ENCODE results near the gene JCHAIN.

Gene JCHAIN

GRCh38 chr4:70637239-70637913, 28.9 kb downstream of the JCHAIN start:
- Histone ChIP-seq H3K27me3 (ENCODE audit: control insufficient read depth, insufficient read depth, low read length) (no peaks in the 10 kb centered on the region), H3K4me3 (ENCODE audit: low read depth, low read length) (no peak overlapping the region)

GRCh38 chr4:70634482-70634881, 31.8 kb downstream of the JCHAIN start:
- H3K27me3 ChIP-seq (ENCODE audit: control insufficient read depth, insufficient read depth, low read length) = no peaks in the 10 kb centered on the region
- no peak overlapping the region for H3K27ac ChIP-seq (ENCODE audit: low read depth, low read length)
- no peaks in the 10 kb centered on the region for H3K4me1 ChIP-seq (ENCODE audit: control insufficient read depth, insufficient read depth, low read length)
- H3K36me3 ChIP-seq (ENCODE audit: control insufficient read depth, insufficient read depth, low read length) = no peaks in the 10 kb centered on the region
- no peaks in the 10 kb centered on the region for H3K9me3 ChIP-seq (ENCODE audit: control insufficient read depth, insufficient read depth, low read length)
- no peak overlapping the region for H3K4me3 ChIP-seq (ENCODE audit: low read depth, low read length)
- no peak overlapping the region for H3K9ac ChIP-seq (ENCODE audit: low read depth, low read length)

More at GRCh38 chr4:70637239-70637913, 28.9 kb downstream of the JCHAIN start:
- Histone ChIP-seq H3K9me3 (ENCODE audit: control insufficient read depth, insufficient read depth, low read length) (no peaks in the 10 kb centered on the region), H3K4me1 (ENCODE audit: control insufficient read depth, insufficient read depth, low read length) (no peaks in the 10 kb centered on the region), H3K36me3 (ENCODE audit: control insufficient read depth, insufficient read depth, low read length) (no peaks in the 10 kb centered on the region), H3K27ac (ENCODE audit: low read depth, low read length) (no peak overlapping the region), H3K9ac (ENCODE audit: low read depth, low read length) (no peak overlapping the region)

GRCh38 chr4:70632028-70632427, 34.3 kb downstream of the JCHAIN start:
- Histone ChIP-seq H3K36me3 (ENCODE audit: control insufficient read depth, insufficient read depth, low read length) (no peaks in the 10 kb centered on the region), H3K9ac (ENCODE audit: low read depth, low read length) (no peak overlapping the region), H3K4me1 (ENCODE audit: control insufficient read depth, insufficient read depth, low read length) (no peaks in the 10 kb centered on the region), H3K4me3 (ENCODE audit: low read depth, low read length) (no peak overlapping the region), H3K9me3 (ENCODE audit: control insufficient read depth, insufficient read depth, low read length) (no peaks in the 10 kb centered on the region), H3K27me3 (ENCODE audit: control insufficient read depth, insufficient read depth, low read length) (no peaks in the 10 kb centered on the region), H3K27ac (ENCODE audit: low read depth, low read length) (no peak overlapping the region)

GRCh38 chr4:70630162-70630561, 36.1 kb downstream of the JCHAIN start:
- Histone ChIP-seq H3K9ac (ENCODE audit: low read depth, low read length) (no peak overlapping the region), H3K4me3 (ENCODE audit: low read depth, low read length) (no peak overlapping the region), H3K36me3 (ENCODE audit: control insufficient read depth, insufficient read depth, low read length) (no peaks in the 10 kb centered on the region), H3K9me3 (ENCODE audit: control insufficient read depth, insufficient read depth, low read length) (no peaks in the 10 kb centered on the region), H3K27me3 (ENCODE audit: control insufficient read depth, insufficient read depth, low read length) (no peaks in the 10 kb centered on the region), H3K27ac (ENCODE audit: low read depth, low read length) (no peak overlapping the region), H3K4me1 (ENCODE audit: control insufficient read depth, insufficient read depth, low read length) (no peaks in the 10 kb centered on the region)

GRCh38 chr4:70629469-70630090, 36.7 kb downstream of the JCHAIN start:
- Histone ChIP-seq H3K4me3 (ENCODE audit: low read depth, low read length) (no peak overlapping the region), H3K4me1 (ENCODE audit: control insufficient read depth, insufficient read depth, low read length) (no peaks in the 10 kb centered on the region), H3K27me3 (ENCODE audit: control insufficient read depth, insufficient read depth, low read length) (no peaks in the 10 kb centered on the region), H3K9me3 (ENCODE audit: control insufficient read depth, insufficient read depth, low read length) (no peaks in the 10 kb centered on the region), H3K27ac (ENCODE audit: low read depth, low read length) (no peak overlapping the region), H3K36me3 (ENCODE audit: control insufficient read depth, insufficient read depth, low read length) (no peaks in the 10 kb centered on the region), H3K9ac (ENCODE audit: low read depth, low read length) (no peak overlapping the region)

GRCh38 chr4:70628444-70628843, 37.9 kb downstream of the JCHAIN start, which contains the start of gene ENAM:
ENAM (plus strand) TSS chr4:70628744; CDS start chr4:70629501, 757 bp downstream.
- no peaks in the 10 kb centered on the region for H3K36me3 ChIP-seq (ENCODE audit: control insufficient read depth, insufficient read depth, low read length)

GRCh38 chr4:70627620-70628019, 38.7 kb downstream of the JCHAIN start:
- no peaks in the 10 kb centered on the region for H3K27me3 ChIP-seq (ENCODE audit: control insufficient read depth, insufficient read depth, low read length)
- H3K9me3 ChIP-seq (ENCODE audit: control insufficient read depth, insufficient read depth, low read length) = no peaks in the 10 kb centered on the region
- H3K4me1 ChIP-seq (ENCODE audit: control insufficient read depth, insufficient read depth, low read length) = no peaks in the 10 kb centered on the region
- no peaks in the 10 kb centered on the region for H3K36me3 ChIP-seq (ENCODE audit: control insufficient read depth, insufficient read depth, low read length)
- no peak overlapping the region for H3K9ac ChIP-seq (ENCODE audit: low read depth, low read length)
- no peak overlapping the region for H3K4me3 ChIP-seq (ENCODE audit: low read depth, low read length)
- H3K27ac ChIP-seq (ENCODE audit: low read depth, low read length) = no peak overlapping the region

More at GRCh38 chr4:70628444-70628843, 37.9 kb downstream of the JCHAIN start, which contains the start of gene ENAM:
- H3K9me3 ChIP-seq (ENCODE audit: control insufficient read depth, insufficient read depth, low read length) = no peaks in the 10 kb centered on the region
- no peak within 1 kb of the TSS for H3K9ac ChIP-seq (ENCODE audit: low read depth, low read length)
- H3K27me3 ChIP-seq (ENCODE audit: control insufficient read depth, insufficient read depth, low read length) = no peaks in the 10 kb centered on the region
- no peaks in the 10 kb centered on the region for H3K4me1 ChIP-seq (ENCODE audit: control insufficient read depth, insufficient read depth, low read length)
- no peak within 1 kb of the TSS for H3K27ac ChIP-seq (ENCODE audit: low read depth, low read length)
- H3K4me3 ChIP-seq (ENCODE audit: low read depth, low read length) = no peak within 1 kb of the TSS

GRCh38 chr4:70624226-70624793, 42.0 kb downstream of the JCHAIN start:
- no peak overlapping the region for H3K4me3 ChIP-seq (ENCODE audit: low read depth, low read length)
- no peaks in the 10 kb centered on the region for H3K27me3 ChIP-seq (ENCODE audit: control insufficient read depth, insufficient read depth, low read length)
- no peaks in the 10 kb centered on the region for H3K4me1 ChIP-seq (ENCODE audit: control insufficient read depth, insufficient read depth, low read length)
- no peak overlapping the region for H3K27ac ChIP-seq (ENCODE audit: low read depth, low read length)
- no peaks in the 10 kb centered on the region for H3K36me3 ChIP-seq (ENCODE audit: control insufficient read depth, insufficient read depth, low read length)
- no peak overlapping the region for H3K9ac ChIP-seq (ENCODE audit: low read depth, low read length)
- no peaks in the 10 kb centered on the region for H3K9me3 ChIP-seq (ENCODE audit: control insufficient read depth, insufficient read depth, low read length)

GRCh38 chr4:70623323-70623722, 43.0 kb downstream of the JCHAIN start:
- Histone ChIP-seq H3K9me3 (ENCODE audit: control insufficient read depth, insufficient read depth, low read length) (no peaks in the 10 kb centered on the region), H3K4me3 (ENCODE audit: low read depth, low read length) (no peak overlapping the region), H3K4me1 (ENCODE audit: control insufficient read depth, insufficient read depth, low read length) (no peaks in the 10 kb centered on the region), H3K36me3 (ENCODE audit: control insufficient read depth, insufficient read depth, low read length) (no peaks in the 10 kb centered on the region), H3K27me3 (ENCODE audit: control insufficient read depth, insufficient read depth, low read length) (no peaks in the 10 kb centered on the region), H3K9ac (ENCODE audit: low read depth, low read length) (no peak overlapping the region), H3K27ac (ENCODE audit: low read depth, low read length) (no peak overlapping the region)

GRCh38 chr4:70619778-70620177, 46.5 kb downstream of the JCHAIN start:
- Histone ChIP-seq H3K4me3 (ENCODE audit: low read depth, low read length) (no peak overlapping the region), H3K36me3 (ENCODE audit: control insufficient read depth, insufficient read depth, low read length) (no peaks in the 10 kb centered on the region), H3K4me1 (ENCODE audit: control insufficient read depth, insufficient read depth, low read length) (no peaks in the 10 kb centered on the region), H3K9me3 (ENCODE audit: control insufficient read depth, insufficient read depth, low read length) (no peaks in the 10 kb centered on the region), H3K27me3 (ENCODE audit: control insufficient read depth, insufficient read depth, low read length) (no peaks in the 10 kb centered on the region; the same call in 1 of the 2 replicates), H3K27ac (ENCODE audit: low read depth, low read length) (no peak overlapping the region), H3K9ac (ENCODE audit: low read depth, low read length) (no peak overlapping the region)

- H3K27ac ChIP-seq (ENCODE audit: low read depth, low read length) = no peak overlapping the region
- H3K4me1 ChIP-seq (ENCODE audit: control insufficient read depth, insufficient read depth, low read length) = no peaks in the 10 kb centered on the region
- no peaks in the 10 kb centered on the region for H3K9me3 ChIP-seq (ENCODE audit: control insufficient read depth, insufficient read depth, low read length)
- no peaks in the 10 kb centered on the region; the same call in 1 of the 2 replicates for H3K27me3 ChIP-seq (ENCODE audit: control insufficient read depth, insufficient read depth, low read length)
- no peak overlapping the region for H3K4me3 ChIP-seq (ENCODE audit: low read depth, low read length)
- H3K36me3 ChIP-seq (ENCODE audit: control insufficient read depth, insufficient read depth, low read length) = no peaks in the 10 kb centered on the region
- H3K9ac ChIP-seq (ENCODE audit: low read depth, low read length) = no peak overlapping the region
Measured at GRCh38 chr4:70619288-70619687, 47.0 kb downstream of the JCHAIN start.
